IPS-18c (cell line): ENCODE results near the gene DNAI1.

Experiments used
- H3K4me3 ChIP-seq: 2 replicates; pipeline ENCODE4 v1.7.0; 2013; ENCODE audit warnings: low read depth, mild to moderate bottlenecking, low read length, moderate library complexity; ENCODE audit not compliant: insufficient read depth
- H3K9me3 ChIP-seq: one replicate; pipeline ENCODE4 v1.6.1; 2013; ENCODE audit warnings: mild to moderate bottlenecking, low read length, moderate library complexity; ENCODE audit not compliant: control insufficient read depth, insufficient read depth

The DNAI1 gene

DNA sequence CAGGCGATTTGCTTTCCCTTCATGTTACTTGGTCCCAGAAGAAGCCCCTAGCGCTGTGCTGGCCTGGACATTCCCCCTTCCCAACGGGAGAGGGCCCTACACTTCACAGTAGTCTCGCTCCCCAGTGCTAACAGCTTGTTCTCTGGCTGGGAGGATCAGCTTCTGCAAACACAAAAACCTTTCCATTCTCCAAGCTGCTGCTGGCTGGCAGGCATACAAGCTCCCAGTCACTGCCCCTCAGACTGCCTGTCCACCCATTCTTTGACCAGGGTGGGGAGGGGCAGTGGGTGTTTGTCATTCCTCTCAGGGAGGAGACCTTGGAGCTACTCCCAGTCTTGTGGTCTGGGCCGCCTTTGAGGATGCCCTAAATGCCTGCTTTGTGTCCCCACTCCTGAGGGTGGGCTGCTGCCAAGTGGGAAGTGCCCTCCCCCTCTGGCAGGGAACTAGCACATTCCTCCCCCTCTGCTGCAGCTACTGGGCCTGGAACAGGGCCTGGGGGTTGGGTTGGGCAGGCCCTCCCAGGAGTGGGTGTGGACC, 43.4 kb downstream of the DNAI1 start:
- peaks cover 5% of the 10 kb centered on the region for H3K9me3 ChIP-seq
- H3K4me3 ChIP-seq, result no peak overlapping the region

- peaks cover 5% of the 10 kb centered on the region for H3K9me3 ChIP-seq
- H3K4me3 ChIP-seq, result no peak overlapping the region
Observed at GRCh38 chr9:34502471-34502870, 43.9 kb downstream of the DNAI1 start.

GRCh38 chr9:34502891-34503290, 44.3 kb downstream of the DNAI1 start:
- no peak overlapping the region for H3K4me3 ChIP-seq
- peaks cover 5% of the 10 kb centered on the region for H3K9me3 ChIP-seq

DNA sequence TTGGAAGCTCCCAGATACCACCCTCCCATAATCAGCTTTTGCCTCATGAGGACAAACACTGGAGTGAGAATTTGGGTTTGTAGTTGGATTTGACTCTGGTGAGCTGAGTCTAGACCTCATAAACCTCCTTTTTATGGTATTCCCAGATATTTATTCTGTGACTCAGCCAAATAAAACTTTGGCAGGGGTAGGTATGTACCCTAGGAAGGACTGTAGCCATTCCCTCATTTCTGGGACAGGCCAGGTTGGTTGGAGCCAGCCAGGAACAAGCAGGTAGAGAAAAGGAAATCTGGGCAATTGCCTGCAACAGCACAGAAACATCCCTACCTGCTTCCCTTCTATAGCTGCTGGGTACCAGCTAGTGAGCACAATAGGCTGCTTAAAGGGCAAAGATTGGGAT, 44.8 kb downstream of the DNAI1 start:
- H3K9me3 ChIP-seq, result peaks cover 5% of the 10 kb centered on the region
- no peak overlapping the region for H3K4me3 ChIP-seq

DNA sequence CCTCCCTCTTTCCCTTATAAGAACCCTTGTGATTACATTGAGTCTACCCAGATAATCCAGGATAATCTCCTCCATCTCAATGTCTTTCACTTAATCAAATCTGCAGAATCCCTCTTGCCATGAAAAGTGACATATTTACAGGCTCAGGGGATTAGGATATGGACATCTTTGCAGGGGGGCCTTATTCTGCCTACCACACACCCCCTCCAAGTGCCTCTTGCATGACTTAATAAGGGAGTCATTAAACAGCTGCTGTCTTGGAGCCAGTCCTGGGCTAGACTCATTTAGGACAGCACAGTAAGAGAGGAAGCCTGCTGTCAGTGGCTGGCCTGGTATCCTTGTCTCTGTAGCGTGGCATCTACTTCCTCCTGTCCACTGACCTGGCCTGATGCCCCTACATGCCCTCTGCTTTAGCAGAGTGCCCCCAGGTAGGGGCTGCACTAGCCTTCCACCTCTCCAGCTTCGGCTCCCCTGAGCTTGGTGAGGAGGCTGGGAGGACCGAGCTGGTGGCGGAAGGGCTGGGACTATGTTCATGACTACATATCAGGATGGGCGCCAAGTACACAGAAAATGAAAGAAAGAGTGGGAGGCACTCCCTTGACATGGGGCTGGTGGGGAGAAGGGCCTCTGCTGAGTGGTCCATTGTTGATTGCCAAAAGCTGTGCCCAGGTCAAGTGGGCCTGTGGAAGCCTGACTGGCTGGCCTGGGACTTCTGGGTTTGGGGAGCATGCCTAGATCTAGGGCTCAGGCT, 46.9 kb downstream of the DNAI1 start:
- no peak overlapping the region for H3K4me3 ChIP-seq
- peaks cover 5% of the 10 kb centered on the region for H3K9me3 ChIP-seq

DNA sequence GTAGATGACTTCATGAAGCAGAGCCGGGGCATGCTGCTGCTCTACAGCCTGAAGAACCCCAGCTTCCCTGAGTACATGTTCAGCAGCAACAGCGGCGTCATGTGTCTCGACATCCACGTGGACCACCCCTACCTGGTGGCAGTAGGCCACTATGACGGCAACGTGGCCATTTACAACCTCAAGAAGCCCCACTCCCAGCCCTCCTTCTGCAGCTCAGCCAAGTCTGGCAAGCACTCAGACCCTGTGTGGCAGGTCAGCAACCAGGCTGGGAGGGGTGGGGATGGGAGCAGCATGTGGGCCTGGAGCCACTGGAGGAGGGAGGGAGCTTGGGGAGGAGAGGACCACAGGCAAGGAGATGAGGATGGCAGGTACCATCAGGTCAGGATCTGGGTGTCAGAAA, 48.0 kb downstream of the DNAI1 start:
- Histone ChIP-seq H3K4me3 (no peak overlapping the region), H3K9me3 (peaks cover 5% of the 10 kb centered on the region)

GRCh38 chr9:34507556-34507955, 49.0 kb downstream of the DNAI1 start:
- Histone ChIP-seq H3K9me3 (peaks cover 5% of the 10 kb centered on the region), H3K4me3 (no peak overlapping the region)

DNA sequence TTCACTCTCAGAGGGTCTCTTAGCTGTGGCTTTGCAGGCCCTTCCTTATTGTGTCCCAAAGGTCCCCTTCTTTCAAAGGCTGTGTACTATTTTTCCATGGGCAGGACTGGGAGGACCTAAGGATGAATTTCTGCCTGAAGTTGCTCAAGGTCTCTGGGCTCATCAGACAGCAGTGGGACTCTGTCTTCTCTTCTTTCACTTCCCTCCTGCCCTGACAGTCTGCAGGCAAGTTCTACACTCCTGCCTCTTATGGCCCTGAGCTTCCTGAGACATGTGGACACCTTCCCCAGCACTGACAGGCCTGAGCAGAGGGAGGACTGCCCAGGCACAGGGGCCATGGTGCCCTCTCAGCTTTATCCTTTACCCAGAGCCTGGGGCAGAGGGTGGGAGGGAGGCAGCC, 49.4 kb downstream of the DNAI1 start:
- Histone ChIP-seq H3K9me3 (peaks cover 5% of the 10 kb centered on the region), H3K4me3 (no peak overlapping the region)

DNA sequence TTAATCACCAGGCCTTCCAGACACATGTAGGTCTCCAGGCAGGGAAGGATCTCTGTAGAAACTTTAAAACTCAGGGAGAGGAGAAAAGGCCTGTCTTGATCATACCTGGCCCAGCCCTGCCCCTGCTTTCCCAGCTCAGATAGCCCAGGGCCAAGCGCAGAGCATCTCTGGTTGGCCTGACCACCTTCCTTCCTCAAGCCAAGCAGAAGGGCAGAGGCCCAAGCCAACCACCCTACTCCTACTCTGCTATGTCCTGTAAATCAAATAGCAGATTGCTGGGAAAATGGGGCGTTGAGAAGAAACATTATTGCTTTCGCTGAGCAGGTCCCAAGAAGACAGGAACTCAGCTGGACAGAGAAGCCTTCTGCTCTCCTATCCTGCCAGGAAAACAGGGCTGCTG, 49.9 kb downstream of the DNAI1 start:
- Histone ChIP-seq H3K4me3 (no peak overlapping the region), H3K9me3 (peaks cover 2% of the 10 kb centered on the region)

GRCh38 chr9:34508951-34509350, 50.3 kb downstream of the DNAI1 start:
- Histone ChIP-seq H3K9me3 (peaks cover 2% of the 10 kb centered on the region), H3K4me3 (no peak overlapping the region)

DNA sequence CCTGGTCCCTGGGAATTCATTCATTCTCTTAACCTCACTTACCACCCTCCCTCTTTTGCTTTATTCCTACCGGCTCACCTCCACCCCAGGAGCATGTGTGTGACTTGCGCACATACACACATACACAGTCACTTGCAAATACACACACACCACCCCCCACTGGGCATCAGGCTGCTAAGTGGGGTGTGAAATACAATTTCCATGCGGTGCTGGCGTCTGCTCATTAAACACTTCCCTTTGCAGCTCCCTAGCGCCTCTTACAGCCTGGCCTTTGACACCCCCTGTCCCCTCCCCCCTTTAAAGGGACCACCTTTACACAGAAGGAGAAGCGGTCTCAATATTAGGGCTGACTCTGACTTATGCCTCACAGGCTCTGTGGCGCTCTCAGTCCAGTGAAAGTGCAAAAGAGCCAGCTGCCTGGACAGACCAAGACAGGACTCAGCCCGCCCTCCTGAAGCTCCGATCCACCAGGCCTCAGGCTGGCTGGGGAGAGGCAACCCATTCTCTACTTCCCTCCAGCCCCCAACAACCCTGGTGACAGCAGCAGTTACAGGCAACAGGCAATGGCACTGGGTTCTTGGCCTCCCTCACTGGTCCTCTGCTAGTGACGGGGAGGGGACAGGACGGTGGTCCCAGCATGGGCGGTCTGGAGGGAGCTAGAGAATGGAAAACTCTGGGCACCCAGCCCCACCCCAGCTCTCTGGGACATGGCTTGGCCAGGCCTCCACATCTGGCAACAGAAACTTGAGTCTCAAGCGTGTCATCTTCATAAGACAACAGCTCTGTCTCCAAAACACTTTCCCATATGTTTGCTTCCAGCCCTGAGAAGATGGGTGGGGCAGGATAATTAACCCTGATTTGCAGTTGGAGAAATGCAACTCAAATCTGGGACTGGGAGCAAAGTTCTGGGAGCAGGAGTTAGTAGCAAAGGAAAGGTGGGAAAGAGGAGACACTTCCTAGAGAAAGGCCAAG, 52.2 kb downstream of the DNAI1 start:
- Histone ChIP-seq H3K9me3 (peaks cover 2% of the 10 kb centered on the region), H3K4me3 (no peak overlapping the region)

- H3K4me3 ChIP-seq, result no peak overlapping the region; the same call in 1 of the 2 replicates
- H3K9me3 ChIP-seq, result no peaks in the 10 kb centered on the region
Observed at GRCh38 chr9:34512131-34513078, 53.8 kb downstream of the DNAI1 start.

GRCh38 chr9:34513567-34514214, 55.1 kb downstream of the DNAI1 start:
- Histone ChIP-seq H3K4me3 (peak overlapping the region; percentile 31; the same call in 1 of the 2 replicates), H3K9me3 (no peaks in the 10 kb centered on the region)

DNA sequence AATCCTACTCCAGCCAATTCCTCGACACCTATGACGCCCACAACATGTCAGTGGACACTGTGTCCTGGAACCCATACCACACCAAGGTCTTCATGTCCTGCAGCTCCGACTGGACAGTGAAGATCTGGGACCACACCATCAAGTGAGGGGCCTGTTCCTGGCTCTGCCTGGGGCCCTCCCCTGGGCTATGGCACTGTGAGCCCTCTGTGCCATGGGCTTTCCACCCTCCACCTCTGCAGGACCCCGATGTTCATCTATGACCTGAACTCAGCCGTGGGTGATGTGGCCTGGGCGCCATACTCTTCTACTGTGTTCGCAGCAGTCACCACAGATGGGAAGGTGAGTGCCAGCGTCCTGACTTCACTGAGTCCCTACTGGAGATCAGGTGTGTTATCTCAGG, 55.8 kb downstream of the DNAI1 start:
- H3K4me3 ChIP-seq, result no peak overlapping the region

DNA sequence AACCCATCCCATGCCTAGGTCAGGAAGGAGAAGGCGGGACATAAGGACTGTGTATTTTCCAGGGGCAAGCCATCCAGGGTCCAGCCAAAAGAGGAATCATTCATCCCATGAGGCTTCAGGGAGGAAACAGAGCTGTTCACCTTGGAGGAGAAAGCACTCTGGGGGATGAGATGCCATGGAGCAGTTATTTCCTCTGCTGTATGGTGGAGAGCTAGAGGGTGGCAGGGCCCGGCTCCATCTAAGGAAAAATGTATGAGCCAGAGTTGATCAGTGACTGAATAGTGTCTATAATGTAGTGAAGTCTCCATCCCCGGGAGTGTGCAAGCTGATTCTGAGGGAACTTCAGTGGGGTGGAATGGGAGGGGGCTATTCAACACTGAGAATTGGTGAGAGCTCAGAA, 56.2 kb downstream of the DNAI1 start:
- Histone ChIP-seq H3K4me3 (no peak overlapping the region), H3K9me3 (no peaks in the 10 kb centered on the region)

More for the DNA sequence above, 55.8 kb downstream of the DNAI1 start:
- H3K9me3 ChIP-seq, result no peaks in the 10 kb centered on the region

- Histone ChIP-seq H3K4me3 (no peak overlapping the region), H3K9me3 (no peaks in the 10 kb centered on the region)
Observed at GRCh38 chr9:34515959-34516358, 57.4 kb downstream of the DNAI1 start.
